ENCODE data around the gene FADS2. TPM values are rescaled to one million over a fixed set of nuclear protein-coding genes. Genes with fewer than 3 reads are reported as not detected.

Gene FADS2
- total RNA-seq, 1 experiment from 2014 or later, result 17.1 TPM

- RAD21 ChIA-PET (ENCODE audit: low non-redundant PET in 1 of 2, low total read pairs in 2 of 2, uncharacterized antibody in 2 of 2, unreplicated experiment in 2 of 2), result no interaction called here
- intact Hi-C loops (cut with micrococcal nuclease), result no loop called here
- ATAC-seq, result no peak
Observed at GRCh38 chr11:61872935-61873565, 45.0 kb downstream of the FADS2 start.

More at GRCh38 chr11:61872935-61873565, 45.0 kb downstream of the FADS2 start:
- Histone ChIP-seq H2AFZ (ENCODE audit: low read depth, low read length, poor library complexity, severe bottlenecking) (no peak overlapping the region), H3K9me2 (ENCODE audit: insufficient read depth) (no peaks in the 10 kb centered on the region), H3K27me3 (ENCODE audit: insufficient read depth, low read length) (no peaks in the 10 kb centered on the region), H4K20me1 (ENCODE audit: insufficient read depth) (no peaks in the 10 kb centered on the region), H3K9me3 (ENCODE audit: control insufficient read depth in 1 of 2, insufficient read depth in 1 of 2, low read depth in 1 of 2, low read length in 2 of 2) (no peaks in the 10 kb centered on the region), H3K4me3 (replicated peaks in 1 of 2; ENCODE audit: low read depth in 1 of 2, low read length in 2 of 2) (no peak overlapping the region), H3K36me3 (ENCODE audit: control insufficient read depth in 1 of 2, insufficient read depth in 2 of 2, low read length in 2 of 2) (no peaks in the 10 kb centered on the region; a peak in 1 of 4 replicates), H3K4me2 (ENCODE audit: low read length) (no peak overlapping the region), H3K4me1 (ENCODE audit: control insufficient read depth in 1 of 2, insufficient read depth in 2 of 2, low read length in 2 of 2) (peaks cover 9 to 20% of the 10 kb centered on the region in 2 experiments), H3K79me2 (ENCODE audit: insufficient read depth, low read length) (no peaks in the 10 kb centered on the region), H3K9ac (ENCODE audit: low read length) (no peak overlapping the region), H3K27ac (ENCODE audit: low read depth, low read length) (no peak overlapping the region)
- ChIA-PET CTCF (interaction anchor here (1.4 to 6.1 kb wide), 4 partner anchors 24 to 235 kb away, joined by 3 to 35 read pairs (median 14); no protein-coding TSS in a partner anchor), POLR2A (interaction anchor here (1.3 kb wide), 1 partner anchor 90 kb away, joined by 3 read pairs; no protein-coding TSS in a partner anchor)
- DNase-seq (ENCODE audit: low read depth, low spot score), result no peak
- TF ChIP-seq, protein P1, sequence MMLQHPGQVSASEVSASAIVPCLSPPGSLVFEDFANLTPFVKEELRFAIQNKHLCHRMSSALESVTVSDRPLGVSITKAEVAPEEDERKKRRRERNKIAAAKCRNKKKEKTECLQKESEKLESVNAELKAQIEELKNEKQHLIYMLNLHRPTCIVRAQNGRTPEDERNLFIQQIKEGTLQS (IDR thresholded peaks at IDR 0.05), result no peak
- TF ChIP-seq RAD21 (IDR thresholded peaks at IDR 0.05; ENCODE audit: low read depth), result no peak
- TF ChIP-seq CBX3 (IDR thresholded peaks at IDR 0.05; ENCODE audit: low read depth), result no peak
- TF ChIP-seq ZNF274 (IDR thresholded peaks at IDR 0.05; ENCODE audit: low read depth, low read length), result no peak
- TF ChIP-seq EZH2phosphoT487 (IDR thresholded peaks at IDR 0.05; ENCODE audit: borderline replicate concordance), result no peak
- no peak for TF ChIP-seq SIN3A (IDR thresholded peaks at IDR 0.05; ENCODE audit: low read depth)
- no peak for TF ChIP-seq EZH2 (IDR thresholded peaks at IDR 0.05)
- TF ChIP-seq, protein P2, sequence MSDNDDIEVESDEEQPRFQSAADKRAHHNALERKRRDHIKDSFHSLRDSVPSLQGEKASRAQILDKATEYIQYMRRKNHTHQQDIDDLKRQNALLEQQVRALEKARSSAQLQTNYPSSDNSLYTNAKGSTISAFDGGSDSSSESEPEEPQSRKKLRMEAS (IDR thresholded peaks at IDR 0.05), result no peak
- TF ChIP-seq, protein P3, sequence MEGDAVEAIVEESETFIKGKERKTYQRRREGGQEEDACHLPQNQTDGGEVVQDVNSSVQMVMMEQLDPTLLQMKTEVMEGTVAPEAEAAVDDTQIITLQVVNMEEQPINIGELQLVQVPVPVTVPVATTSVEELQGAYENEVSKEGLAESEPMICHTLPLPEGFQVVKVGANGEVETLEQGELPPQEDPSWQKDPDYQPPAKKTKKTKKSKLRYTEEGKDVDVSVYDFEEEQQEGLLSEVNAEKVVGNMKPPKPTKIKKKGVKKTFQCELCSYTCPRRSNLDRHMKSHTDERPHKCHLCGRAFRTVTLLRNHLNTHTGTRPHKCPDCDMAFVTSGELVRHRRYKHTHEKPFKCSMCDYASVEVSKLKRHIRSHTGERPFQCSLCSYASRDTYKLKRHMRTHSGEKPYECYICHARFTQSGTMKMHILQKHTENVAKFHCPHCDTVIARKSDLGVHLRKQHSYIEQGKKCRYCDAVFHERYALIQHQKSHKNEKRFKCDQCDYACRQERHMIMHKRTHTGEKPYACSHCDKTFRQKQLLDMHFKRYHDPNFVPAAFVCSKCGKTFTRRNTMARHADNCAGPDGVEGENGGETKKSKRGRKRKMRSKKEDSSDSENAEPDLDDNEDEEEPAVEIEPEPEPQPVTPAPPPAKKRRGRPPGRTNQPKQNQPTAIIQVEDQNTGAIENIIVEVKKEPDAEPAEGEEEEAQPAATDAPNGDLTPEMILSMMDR (IDR thresholded peaks at IDR 0.05 in 2 of 3, conservative IDR thresholded peaks at IDR 0.05 in 1 of 3; ENCODE audit: borderline replicate concordance in 1 of 3, insufficient read depth in 1 of 3, low read depth in 2 of 3, low read length in 2 of 3), result no peak
- no peak for TF ChIP-seq CEBPB (IDR thresholded peaks at IDR 0.05; ENCODE audit: low read depth)
- TF ChIP-seq YY1 (IDR thresholded peaks at IDR 0.05; ENCODE audit: extremely low read depth, insufficient replicate concordance, low read depth, low read length), result no peak
- TF ChIP-seq JUND (IDR thresholded peaks at IDR 0.05), result no peak
- no peak for TF ChIP-seq TCF7L2 (IDR thresholded peaks at IDR 0.05; ENCODE audit: borderline replicate concordance, extremely low read depth, insufficient read depth, insufficient read length)
- TF ChIP-seq, protein P4, sequence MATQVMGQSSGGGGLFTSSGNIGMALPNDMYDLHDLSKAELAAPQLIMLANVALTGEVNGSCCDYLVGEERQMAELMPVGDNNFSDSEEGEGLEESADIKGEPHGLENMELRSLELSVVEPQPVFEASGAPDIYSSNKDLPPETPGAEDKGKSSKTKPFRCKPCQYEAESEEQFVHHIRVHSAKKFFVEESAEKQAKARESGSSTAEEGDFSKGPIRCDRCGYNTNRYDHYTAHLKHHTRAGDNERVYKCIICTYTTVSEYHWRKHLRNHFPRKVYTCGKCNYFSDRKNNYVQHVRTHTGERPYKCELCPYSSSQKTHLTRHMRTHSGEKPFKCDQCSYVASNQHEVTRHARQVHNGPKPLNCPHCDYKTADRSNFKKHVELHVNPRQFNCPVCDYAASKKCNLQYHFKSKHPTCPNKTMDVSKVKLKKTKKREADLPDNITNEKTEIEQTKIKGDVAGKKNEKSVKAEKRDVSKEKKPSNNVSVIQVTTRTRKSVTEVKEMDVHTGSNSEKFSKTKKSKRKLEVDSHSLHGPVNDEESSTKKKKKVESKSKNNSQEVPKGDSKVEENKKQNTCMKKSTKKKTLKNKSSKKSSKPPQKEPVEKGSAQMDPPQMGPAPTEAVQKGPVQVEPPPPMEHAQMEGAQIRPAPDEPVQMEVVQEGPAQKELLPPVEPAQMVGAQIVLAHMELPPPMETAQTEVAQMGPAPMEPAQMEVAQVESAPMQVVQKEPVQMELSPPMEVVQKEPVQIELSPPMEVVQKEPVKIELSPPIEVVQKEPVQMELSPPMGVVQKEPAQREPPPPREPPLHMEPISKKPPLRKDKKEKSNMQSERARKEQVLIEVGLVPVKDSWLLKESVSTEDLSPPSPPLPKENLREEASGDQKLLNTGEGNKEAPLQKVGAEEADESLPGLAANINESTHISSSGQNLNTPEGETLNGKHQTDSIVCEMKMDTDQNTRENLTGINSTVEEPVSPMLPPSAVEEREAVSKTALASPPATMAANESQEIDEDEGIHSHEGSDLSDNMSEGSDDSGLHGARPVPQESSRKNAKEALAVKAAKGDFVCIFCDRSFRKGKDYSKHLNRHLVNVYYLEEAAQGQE (IDR thresholded peaks at IDR 0.05; ENCODE audit: low read depth), result no peak
- BruUV-seq (replicated peaks), result no TSS peak

All from HCT116 (cell line).